Lung (tissue), 12 donors: ENCODE data around the gene SLC13A5. TPM values are rescaled to one million over a fixed set of nuclear protein-coding genes. Genes with fewer than 3 reads are reported as not detected.

Experiments used
- ATAC-seq: fragments of 200-7000 bp; cut with Tn5 transposase; one replicate; pipeline ENCODE4 v1.9.1; 2020; ENCODE audit warnings: moderate number of reproducible peaks; ENCODE audit not compliant: insufficient read depth, low FRiP score
- DNase-seq, 3 donors: peaks; one replicate each; pipeline ENCODE4 v3.0.0-alpha.2; 2013 to 2017
- H3K27ac ChIP-seq, 2 donors: one replicate each; pipeline ENCODE4 v1.5.1; 2013; ENCODE audit warnings: mild to moderate bottlenecking in 2 of 2, moderate library complexity in 2 of 2, control low read depth in 1 of 2, inconsistent platforms in 1 of 2, low read depth in 1 of 2, low read length in 1 of 2
- H3K27me3 ChIP-seq, 3 donors: one replicate each; pipeline ENCODE4 v1.5.1; 2013; ENCODE audit warnings: low read length in 2 of 3; ENCODE audit not compliant: control insufficient read depth in 3 of 3, insufficient read depth in 3 of 3
- H3K36me3 ChIP-seq, 4 donors: one replicate each; pipeline ENCODE4 v1.5.1; 2013; ENCODE audit warnings: low read length in 4 of 4, mild to moderate bottlenecking in 1 of 4, moderate library complexity in 1 of 4; ENCODE audit not compliant: control insufficient read depth in 4 of 4, insufficient read depth in 4 of 4
- H3K4me1 ChIP-seq, 5 donors: one replicate each; pipeline ENCODE4 v1.5.1; 2013; ENCODE audit warnings: low read length in 5 of 5, mild to moderate bottlenecking in 2 of 5, moderate library complexity in 1 of 5; ENCODE audit not compliant: control insufficient read depth in 5 of 5, insufficient read depth in 5 of 5
- H3K4me3 ChIP-seq: one replicate; pipeline ENCODE4 v1.5.1; 2013; ENCODE audit warnings: mild to moderate bottlenecking, control low read depth, moderate library complexity
- H3K9ac ChIP-seq, 2 donors: one replicate each; pipeline ENCODE4 v1.5.1; 2013; ENCODE audit warnings: low read length in 2 of 2, control low read depth in 1 of 2; ENCODE audit not compliant: insufficient read depth in 1 of 2
- H3K9me3 ChIP-seq, 4 donors: one replicate each; pipeline ENCODE4 v1.5.1; 2013; ENCODE audit warnings: low read length in 3 of 4, mild to moderate bottlenecking in 1 of 4, moderate library complexity in 1 of 4; ENCODE audit not compliant: control insufficient read depth in 4 of 4, insufficient read depth in 3 of 4
- WGBS, 2 donors: extraction: QIAGEN DNeasy Blood & Tissue Kit; methylation state at CpG; one replicate each; pipeline ENCODE4 v1.1.7; 2013; 5-methylcytosine and 5-hydroxymethylcytosine counted together
- polyA plus RNA-seq, 2 donors: library from polyadenylated mRNA; stranded (reverse); fragments of 200-250 nt; gene quantifications; one replicate each; pipeline ENCODE4 v1.2.1, GENCODE V29; 2013
- total RNA-seq, 2 donors: library from RNA; depleted of rRNA in 1 of 2; stranded (reverse); fragments of >200 nt in 1 of 2; gene quantifications; one replicate each; pipeline ENCODE4 v1.2.1, GENCODE V29; 2014 to 2021
- TF ChIP-seq, protein P1 (sequence below): IDR thresholded peaks from 2 replicates; pipeline ENCODE4 v1.5.1; 2012; ENCODE audit warnings: mild to moderate bottlenecking; ENCODE audit errors: control extremely low read depth, extremely low read depth
- donor health status: control.
- donor health status: control.
- donor health status: Bipolar disorder and iron deficiency.
- donor health status: healthy.
- donor health status: DM: yes; HTN: yes; CAD: no.

The SLC13A5 gene
- total and polyA plus RNA-seq, 4 donors = 0.18 TPM; not detected in 3

DNA sequence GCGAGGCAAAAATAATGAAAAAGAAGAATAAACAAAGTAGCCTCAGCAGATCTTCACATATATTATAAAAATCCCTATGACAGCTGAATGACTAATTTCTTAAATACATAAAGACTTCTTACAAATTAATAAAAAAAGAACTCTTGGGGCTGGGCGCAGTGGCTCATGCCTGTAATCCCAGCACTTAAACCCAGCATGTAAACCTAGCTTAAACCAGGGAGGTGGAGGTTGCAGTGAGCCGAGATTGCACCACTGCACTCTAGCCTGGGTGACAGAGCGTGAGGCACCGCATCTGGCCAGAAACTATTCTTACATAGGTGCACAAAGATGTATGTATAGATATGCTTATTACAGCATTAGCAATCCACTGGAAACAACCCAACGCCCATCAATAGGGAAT, 33.9 kb downstream of the SLC13A5 start:
- DNase-seq (no peak), ATAC-seq (no peak)
- TF ChIP-seq, protein P1, sequence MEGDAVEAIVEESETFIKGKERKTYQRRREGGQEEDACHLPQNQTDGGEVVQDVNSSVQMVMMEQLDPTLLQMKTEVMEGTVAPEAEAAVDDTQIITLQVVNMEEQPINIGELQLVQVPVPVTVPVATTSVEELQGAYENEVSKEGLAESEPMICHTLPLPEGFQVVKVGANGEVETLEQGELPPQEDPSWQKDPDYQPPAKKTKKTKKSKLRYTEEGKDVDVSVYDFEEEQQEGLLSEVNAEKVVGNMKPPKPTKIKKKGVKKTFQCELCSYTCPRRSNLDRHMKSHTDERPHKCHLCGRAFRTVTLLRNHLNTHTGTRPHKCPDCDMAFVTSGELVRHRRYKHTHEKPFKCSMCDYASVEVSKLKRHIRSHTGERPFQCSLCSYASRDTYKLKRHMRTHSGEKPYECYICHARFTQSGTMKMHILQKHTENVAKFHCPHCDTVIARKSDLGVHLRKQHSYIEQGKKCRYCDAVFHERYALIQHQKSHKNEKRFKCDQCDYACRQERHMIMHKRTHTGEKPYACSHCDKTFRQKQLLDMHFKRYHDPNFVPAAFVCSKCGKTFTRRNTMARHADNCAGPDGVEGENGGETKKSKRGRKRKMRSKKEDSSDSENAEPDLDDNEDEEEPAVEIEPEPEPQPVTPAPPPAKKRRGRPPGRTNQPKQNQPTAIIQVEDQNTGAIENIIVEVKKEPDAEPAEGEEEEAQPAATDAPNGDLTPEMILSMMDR = no peak
- Histone ChIP-seq H3K9me3 (no peaks in the 10 kb centered on the region), H3K27ac (no peak overlapping the region), H3K9ac (no peak overlapping the region), H3K27me3 (no peaks in the 10 kb centered on the region), H3K4me3 (no peak overlapping the region), H3K4me1 (no peaks in the 10 kb centered on the region), H3K36me3 (no peaks in the 10 kb centered on the region)
- 75 to 84% methylated on average over 6 of the region's 6 CpGs for WGBS, 2 donors

DNA sequence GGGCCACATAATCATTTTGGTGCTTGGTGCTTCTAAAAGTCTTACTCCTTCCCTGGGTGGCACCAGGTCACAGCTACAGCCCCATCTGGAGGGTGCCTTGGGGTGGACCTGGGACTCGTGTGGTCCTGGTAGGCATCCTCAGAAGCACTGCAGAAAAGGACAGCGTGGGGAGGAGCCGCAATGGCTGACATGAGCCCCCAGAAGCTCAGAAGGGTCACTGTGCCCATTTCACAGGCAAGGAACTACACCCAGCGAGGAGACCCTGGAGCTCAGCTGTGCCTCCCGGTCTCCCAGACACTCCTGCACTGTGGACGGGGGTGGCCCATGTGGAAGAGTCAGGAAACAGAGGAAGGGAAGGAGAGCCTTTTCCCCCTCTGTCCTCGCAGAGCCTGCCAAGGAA, 35.2 kb downstream of the SLC13A5 start:
- Histone ChIP-seq H3K36me3 (no peaks in the 10 kb centered on the region), H3K4me1 (no peaks in the 10 kb centered on the region), H3K27ac (no peak overlapping the region), H3K4me3 (no peak overlapping the region), H3K27me3 (no peaks in the 10 kb centered on the region), H3K9me3 (no peaks in the 10 kb centered on the region), H3K9ac (no peak overlapping the region)
- WGBS, 2 donors = 68 to 74% methylated on average over 7 of the region's 7 CpGs
- DNase-seq (no peak), ATAC-seq (no peak)
- TF ChIP-seq, protein P1 = no peak

DNA sequence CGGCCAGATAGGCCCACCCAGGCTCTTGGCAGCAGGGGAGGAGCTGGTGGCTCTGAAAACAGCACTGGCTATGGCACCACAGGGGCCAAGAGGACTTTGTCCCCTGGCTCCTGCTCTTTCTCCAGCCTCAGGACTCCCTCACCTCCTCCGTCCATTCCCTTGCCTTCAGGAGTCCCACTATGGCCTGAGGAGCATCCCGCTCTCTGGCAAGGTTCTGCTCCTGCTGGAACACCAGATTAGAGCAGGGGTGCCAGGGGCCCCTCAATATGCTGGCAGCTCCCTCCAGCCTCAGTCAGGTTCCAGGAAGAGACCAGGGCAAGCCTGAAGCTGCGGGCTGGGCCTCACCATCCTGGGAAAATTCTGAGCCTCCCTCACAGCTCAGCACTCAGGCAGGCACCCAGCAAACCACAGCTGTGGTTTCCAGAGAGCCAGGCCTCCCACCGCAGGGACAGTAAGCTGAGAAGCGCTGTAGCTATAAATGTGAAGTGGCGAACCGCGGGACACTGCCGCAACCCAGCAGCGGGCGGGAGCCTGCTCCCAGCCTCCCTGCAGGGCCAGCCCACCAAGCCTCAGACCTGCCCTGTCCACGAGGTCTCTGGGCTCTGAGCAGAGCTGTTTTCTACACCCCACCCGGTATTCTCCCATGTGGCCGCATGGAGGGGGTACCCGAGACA, 35.9 kb downstream of the SLC13A5 start:
- TF ChIP-seq, protein P1 = no peak
- no peaks in the 10 kb centered on the region for H3K27me3 ChIP-seq
- H3K27ac ChIP-seq = no peak overlapping the region
- H3K4me3 ChIP-seq = no peak overlapping the region
- H3K9me3 ChIP-seq = no peaks in the 10 kb centered on the region
- no peak overlapping the region for H3K9ac ChIP-seq
- no peak for DNase-seq
- ATAC-seq = no peak
- no peaks in the 10 kb centered on the region for H3K36me3 ChIP-seq
- 34 to 56% methylated on average over 16 of the region's 16 CpGs for WGBS, 2 donors
- H3K4me1 ChIP-seq = no peaks in the 10 kb centered on the region

DNA sequence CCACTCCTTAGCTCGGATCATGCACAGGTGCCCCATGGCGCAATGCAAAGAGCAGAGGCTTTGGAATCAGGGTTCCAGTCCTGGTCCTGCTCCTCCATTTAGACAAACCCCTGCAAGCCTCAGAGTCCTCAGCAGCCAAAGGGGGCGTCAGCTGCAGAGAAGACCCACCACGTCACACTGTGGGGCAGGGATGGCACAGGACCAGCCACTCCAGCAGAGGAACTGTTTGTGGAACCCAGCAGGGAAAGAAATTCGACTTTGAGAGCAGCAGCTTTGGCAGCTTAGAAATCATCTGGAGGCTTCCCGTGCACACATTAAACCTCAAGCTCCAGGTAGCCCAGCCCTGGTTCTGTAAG, 36.4 kb downstream of the SLC13A5 start:
- H3K4me1 ChIP-seq = no peaks in the 10 kb centered on the region
- no peak for ATAC-seq
- TF ChIP-seq, protein P1 = no peak
- DNase-seq = no peak
- 67% methylated on average over 6 of the region's 6 CpGs for WGBS, 2 donors
- H3K9ac ChIP-seq = no peak overlapping the region
- H3K9me3 ChIP-seq = no peaks in the 10 kb centered on the region
- H3K27me3 ChIP-seq = no peaks in the 10 kb centered on the region
- H3K36me3 ChIP-seq = no peaks in the 10 kb centered on the region
- H3K4me3 ChIP-seq = no peak overlapping the region
- no peak overlapping the region for H3K27ac ChIP-seq
